Skeletal muscle cell (primary cell): ENCODE data around the gene GPRASP3.

Experiments used
- DNase-seq: peaks from one replicate; pipeline ENCODE4 v3.0.0-alpha.2; 2010; ENCODE audit warnings: low read depth
- H3K4me3 ChIP-seq: 2 replicates; pipeline ENCODE4 v1.5.1; 2011; ENCODE audit warnings: low read depth, mild to moderate bottlenecking, control low read depth, low read length, moderate library complexity

GPRASP3 gene

GRCh38 chrX:102745513-102745856, 24.9 kb downstream of the GPRASP3 start:
- peak overlapping the region; percentile 59 for H3K4me3 ChIP-seq

GRCh38 chrX:102745857-102746584, 25.5 kb downstream of the GPRASP3 start:
- no peak for DNase-seq
- H3K4me3 ChIP-seq, result peak overlapping the region; percentile 59

More at GRCh38 chrX:102745513-102745856, 24.9 kb downstream of the GPRASP3 start:
- DNase-seq, result no peak

DNA sequence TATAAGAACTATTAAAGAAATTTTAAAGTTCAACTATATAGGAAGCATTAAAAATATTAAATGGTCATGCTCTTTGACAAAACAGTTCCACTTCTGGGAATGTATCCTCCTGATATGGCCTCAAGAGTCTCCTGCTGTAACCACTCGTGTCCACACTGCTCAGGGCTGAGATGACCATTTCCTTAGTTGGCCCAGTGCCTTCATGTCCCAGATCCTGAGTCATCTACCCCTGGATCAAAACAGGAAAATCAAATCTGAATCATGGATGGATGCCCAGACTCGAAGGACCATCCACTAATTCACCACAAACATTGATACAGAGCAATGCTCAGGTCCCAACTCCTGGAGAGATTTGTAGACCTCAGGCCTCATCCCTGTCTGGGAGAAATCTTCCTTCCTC, 44.7 kb downstream of the GPRASP3 start:
- peak; percentile 48 for DNase-seq
- H3K4me3 ChIP-seq, result no peak overlapping the region

DNA sequence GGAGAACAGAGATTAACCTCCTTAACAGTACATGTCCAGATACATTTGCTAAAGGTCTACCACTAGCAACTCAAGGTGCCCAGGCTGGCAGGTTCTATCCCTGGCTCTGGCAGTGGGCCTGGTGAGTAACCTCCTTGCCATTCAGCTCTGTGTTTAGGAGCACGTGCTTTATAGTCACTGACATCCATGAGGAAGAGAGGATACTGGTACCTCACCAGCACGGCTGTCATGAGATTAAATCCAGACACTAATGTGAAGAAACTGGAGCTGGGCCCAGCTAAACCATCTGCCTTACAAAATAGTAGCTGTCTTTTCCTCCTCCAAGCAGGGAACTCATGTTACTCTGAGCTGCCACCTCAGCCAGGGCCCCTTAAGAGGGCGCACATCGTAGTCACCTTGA, 45.3 kb downstream of the GPRASP3 start:
- H3K4me3 ChIP-seq, result no peak overlapping the region

GRCh38 chrX:102767287-102767686, 46.7 kb downstream of the GPRASP3 start:
- no peak for DNase-seq
- H3K4me3 ChIP-seq, result no peak overlapping the region

More for the DNA sequence above, 45.3 kb downstream of the GPRASP3 start:
- peak; percentile 31 for DNase-seq

- DNase-seq, result peak; percentile 39
- H3K4me3 ChIP-seq, result peak overlapping the region; percentile 68
Measured at GRCh38 chrX:102768987-102769761, 48.6 kb downstream of the GPRASP3 start.
